ENCODE results near the gene KIF26B.

Gene KIF26B

GRCh38 chr1:245142171-245142798, 12.5 kb upstream of the KIF26B start:
- Histone ChIP-seq H3K79me2 (ENCODE audit: insufficient read depth, low read length) (no peaks in the 10 kb centered on the region), H3K9me2 (replicated peaks; ENCODE audit: insufficient read depth, low read length) (no peaks in the 10 kb centered on the region), H2AFZ (ENCODE audit: low read depth, low read length, severe bottlenecking) (no peak overlapping the region), H3K36me3 (ENCODE audit: low read length) (no peaks in the 10 kb centered on the region), H3K9ac (ENCODE audit: low read length) (no peak overlapping the region), H3K9me3 (ENCODE audit: insufficient read depth, low read length) (no peaks in the 10 kb centered on the region), H3K4me3 (ENCODE audit: insufficient read depth, low read length, poor library complexity, severe bottlenecking) (no peak overlapping the region), H3K27me3 (ENCODE audit: low read length) (no peaks in the 10 kb centered on the region), H3F3A (ENCODE audit: insufficient read depth) (no peaks in the 10 kb centered on the region), H4K20me1 (ENCODE audit: low read depth, low read length) (no peaks in the 10 kb centered on the region), H3K4me2 (ENCODE audit: low read depth, low read length, poor library complexity, severe bottlenecking) (no peak overlapping the region), H3K27ac (ENCODE audit: low read depth, low read length) (no peak overlapping the region)
- TF ChIP-seq CTCF (IDR thresholded peaks at IDR 0.05; ENCODE audit: insufficient read depth, low read length, poor library complexity, severe bottlenecking) (no peak), EZH2phosphoT487 (conservative IDR thresholded peaks at IDR 0.05; ENCODE audit: low read length) (no peak)

GRCh38 chr1:245142976-245143375, 11.8 kb upstream of the KIF26B start:
- no peaks in the 10 kb centered on the region for H3K9me3 ChIP-seq (ENCODE audit: insufficient read depth, low read length)
- no peak overlapping the region for H3K4me3 ChIP-seq (ENCODE audit: insufficient read depth, low read length, poor library complexity, severe bottlenecking)
- H3F3A ChIP-seq (ENCODE audit: insufficient read depth) = no peaks in the 10 kb centered on the region
- TF ChIP-seq EZH2phosphoT487 (conservative IDR thresholded peaks at IDR 0.05; ENCODE audit: low read length) (no peak), CTCF (IDR thresholded peaks at IDR 0.05; ENCODE audit: insufficient read depth, low read length, poor library complexity, severe bottlenecking) (no peak)
- H3K4me2 ChIP-seq (ENCODE audit: low read depth, low read length, poor library complexity, severe bottlenecking) = no peak overlapping the region
- H3K79me2 ChIP-seq (ENCODE audit: insufficient read depth, low read length) = no peaks in the 10 kb centered on the region
- H3K9ac ChIP-seq (ENCODE audit: low read length) = no peak overlapping the region
- no peaks in the 10 kb centered on the region for H3K9me2 ChIP-seq (replicated peaks; ENCODE audit: insufficient read depth, low read length)
- no peak overlapping the region for H3K27ac ChIP-seq (ENCODE audit: low read depth, low read length)
- no peak overlapping the region for H2AFZ ChIP-seq (ENCODE audit: low read depth, low read length, severe bottlenecking)
- H3K36me3 ChIP-seq (ENCODE audit: low read length) = no peaks in the 10 kb centered on the region
- H4K20me1 ChIP-seq (ENCODE audit: low read depth, low read length) = no peaks in the 10 kb centered on the region
- H3K27me3 ChIP-seq (ENCODE audit: low read length) = no peaks in the 10 kb centered on the region

GRCh38 chr1:245143849-245144248, 10.9 kb upstream of the KIF26B start:
- no peaks in the 10 kb centered on the region for H3K36me3 ChIP-seq (ENCODE audit: low read length)
- H3K27ac ChIP-seq (ENCODE audit: low read depth, low read length) = no peak overlapping the region
- no peaks in the 10 kb centered on the region for H3K27me3 ChIP-seq (ENCODE audit: low read length)
- H3K9ac ChIP-seq (ENCODE audit: low read length) = no peak overlapping the region
- no peak overlapping the region for H2AFZ ChIP-seq (ENCODE audit: low read depth, low read length, severe bottlenecking)
- no peaks in the 10 kb centered on the region for H4K20me1 ChIP-seq (ENCODE audit: low read depth, low read length)
- H3K4me2 ChIP-seq (ENCODE audit: low read depth, low read length, poor library complexity, severe bottlenecking) = no peak overlapping the region
- no peaks in the 10 kb centered on the region for H3K9me2 ChIP-seq (replicated peaks; ENCODE audit: insufficient read depth, low read length)
- H3K79me2 ChIP-seq (ENCODE audit: insufficient read depth, low read length) = no peaks in the 10 kb centered on the region
- TF ChIP-seq EZH2phosphoT487 (conservative IDR thresholded peaks at IDR 0.05; ENCODE audit: low read length) (no peak), CTCF (IDR thresholded peaks at IDR 0.05; ENCODE audit: insufficient read depth, low read length, poor library complexity, severe bottlenecking) (no peak)
- H3K9me3 ChIP-seq (ENCODE audit: insufficient read depth, low read length) = no peaks in the 10 kb centered on the region
- no peak overlapping the region for H3K4me3 ChIP-seq (ENCODE audit: insufficient read depth, low read length, poor library complexity, severe bottlenecking)
- H3F3A ChIP-seq (ENCODE audit: insufficient read depth) = no peaks in the 10 kb centered on the region

All from SU-DHL-6 (cell line).